Type B pancreatic cell (in vitro differentiated cells): ENCODE results near the gene TENM3. TPM values are rescaled to one million over a fixed set of nuclear protein-coding genes. Genes with fewer than 3 reads are reported as not detected.

Source experiments
- DNase-seq: peaks from one replicate; pipeline ENCODE4 v3.0.0; 2021; ENCODE audit warnings: mixed read lengths; ENCODE audit not compliant: unreplicated experiment; ENCODE audit errors: extremely low spot score
- H3K27ac Mint-ChIP-seq: 2 replicates; pipeline ENCODE4 v1.8.0; 2021; ENCODE audit warnings: mild to moderate bottlenecking, mixed read lengths
- H3K27me3 Mint-ChIP-seq: 2 replicates; pipeline ENCODE4 v1.8.0; 2021; ENCODE audit warnings: mixed read lengths
- H3K36me3 Mint-ChIP-seq: 2 replicates; pipeline ENCODE4 v1.8.0; 2021; ENCODE audit warnings: mixed read lengths
- H3K4me1 Mint-ChIP-seq: one replicate; pipeline ENCODE4 v1.8.0; 2021; ENCODE audit warnings: mixed read lengths; ENCODE audit not compliant: unreplicated experiment
- H3K4me3 Mint-ChIP-seq: 2 replicates; pipeline ENCODE4 v1.8.0; 2021; ENCODE audit warnings: mild to moderate bottlenecking, mixed read lengths
- H3K9me3 Mint-ChIP-seq: 2 replicates; pipeline ENCODE4 v1.8.0; 2021; ENCODE audit warnings: mixed read lengths
- total RNA-seq: library from RNA; stranded (reverse); gene quantifications from 2 replicates; pipeline ENCODE4 v1.2.1, GENCODE V29; 2021; ENCODE audit warnings: low replicate concordance
- TF ChIP-seq, protein P1 (sequence below): fragments of 200-600 bp; sonication (generic); conservative IDR thresholded peaks from 2 replicates; pipeline ENCODE4 v1.5.0; 2021; ENCODE audit warnings: antibody characterized with exemption, mild to moderate bottlenecking

Gene TENM3
- total RNA-seq, 1 donor from 2014 or later: 73.5 TPM

DNA sequence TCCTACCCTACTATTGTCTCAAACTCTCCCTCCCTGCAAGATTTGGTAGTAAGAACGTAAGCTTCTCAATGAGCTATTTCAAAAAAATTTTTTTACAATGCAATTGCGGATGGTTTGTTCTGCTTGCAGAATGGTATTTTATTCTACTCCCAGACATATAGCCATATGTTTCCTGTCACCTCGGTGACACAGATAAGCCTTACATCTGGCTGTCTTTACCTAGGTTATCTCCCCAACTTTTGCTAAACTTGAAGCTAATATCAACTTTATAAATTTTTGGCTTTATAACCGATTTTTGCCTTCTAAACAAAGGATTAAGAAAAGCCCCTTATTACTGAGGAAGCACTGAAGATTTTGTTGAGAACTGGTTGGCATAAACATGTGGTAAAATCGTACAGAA lies 331.5 kb downstream of the TENM3 start:
- Mint-ChIP-seq H3K27me3 (peaks cover 3% of the 10 kb centered on the region), H3K4me1 (peaks cover 17% of the 10 kb centered on the region), H3K27ac (no peak overlapping the region), H3K4me3 (no peak overlapping the region), H3K9me3 (peaks cover 4% of the 10 kb centered on the region), H3K36me3 (peaks cover 7% of the 10 kb centered on the region)
- TF ChIP-seq, protein P1, sequence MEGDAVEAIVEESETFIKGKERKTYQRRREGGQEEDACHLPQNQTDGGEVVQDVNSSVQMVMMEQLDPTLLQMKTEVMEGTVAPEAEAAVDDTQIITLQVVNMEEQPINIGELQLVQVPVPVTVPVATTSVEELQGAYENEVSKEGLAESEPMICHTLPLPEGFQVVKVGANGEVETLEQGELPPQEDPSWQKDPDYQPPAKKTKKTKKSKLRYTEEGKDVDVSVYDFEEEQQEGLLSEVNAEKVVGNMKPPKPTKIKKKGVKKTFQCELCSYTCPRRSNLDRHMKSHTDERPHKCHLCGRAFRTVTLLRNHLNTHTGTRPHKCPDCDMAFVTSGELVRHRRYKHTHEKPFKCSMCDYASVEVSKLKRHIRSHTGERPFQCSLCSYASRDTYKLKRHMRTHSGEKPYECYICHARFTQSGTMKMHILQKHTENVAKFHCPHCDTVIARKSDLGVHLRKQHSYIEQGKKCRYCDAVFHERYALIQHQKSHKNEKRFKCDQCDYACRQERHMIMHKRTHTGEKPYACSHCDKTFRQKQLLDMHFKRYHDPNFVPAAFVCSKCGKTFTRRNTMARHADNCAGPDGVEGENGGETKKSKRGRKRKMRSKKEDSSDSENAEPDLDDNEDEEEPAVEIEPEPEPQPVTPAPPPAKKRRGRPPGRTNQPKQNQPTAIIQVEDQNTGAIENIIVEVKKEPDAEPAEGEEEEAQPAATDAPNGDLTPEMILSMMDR: no peak
- DNase-seq: no peak

DNA sequence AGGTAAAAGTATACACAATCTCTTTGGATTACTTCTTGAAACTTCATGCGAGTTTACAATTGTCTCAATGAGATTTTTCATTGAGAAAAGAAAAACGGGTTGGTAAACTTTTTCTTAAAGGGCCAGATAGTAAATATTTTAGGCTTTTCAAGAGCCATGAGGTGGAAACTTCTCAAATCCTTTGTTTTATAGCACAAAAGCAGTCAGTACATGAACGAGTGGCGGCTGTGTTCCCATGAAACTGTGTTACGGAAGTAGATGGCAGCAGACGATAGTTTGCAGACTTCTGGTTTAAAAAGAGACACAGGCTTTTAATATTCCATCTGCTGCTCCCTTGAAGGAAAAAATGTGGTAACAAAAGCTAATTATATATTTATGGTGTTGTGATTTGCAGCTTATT lies 332.0 kb downstream of the TENM3 start:
- Mint-ChIP-seq H3K4me3 (no peak overlapping the region), H3K27me3 (peaks cover 3% of the 10 kb centered on the region), H3K27ac (no peak overlapping the region), H3K9me3 (peaks cover under 1% of the 10 kb centered on the region), H3K4me1 (peaks cover 17% of the 10 kb centered on the region), H3K36me3 (peaks cover 4% of the 10 kb centered on the region)
- DNase-seq: no peak
- TF ChIP-seq, protein P1: no peak

DNA sequence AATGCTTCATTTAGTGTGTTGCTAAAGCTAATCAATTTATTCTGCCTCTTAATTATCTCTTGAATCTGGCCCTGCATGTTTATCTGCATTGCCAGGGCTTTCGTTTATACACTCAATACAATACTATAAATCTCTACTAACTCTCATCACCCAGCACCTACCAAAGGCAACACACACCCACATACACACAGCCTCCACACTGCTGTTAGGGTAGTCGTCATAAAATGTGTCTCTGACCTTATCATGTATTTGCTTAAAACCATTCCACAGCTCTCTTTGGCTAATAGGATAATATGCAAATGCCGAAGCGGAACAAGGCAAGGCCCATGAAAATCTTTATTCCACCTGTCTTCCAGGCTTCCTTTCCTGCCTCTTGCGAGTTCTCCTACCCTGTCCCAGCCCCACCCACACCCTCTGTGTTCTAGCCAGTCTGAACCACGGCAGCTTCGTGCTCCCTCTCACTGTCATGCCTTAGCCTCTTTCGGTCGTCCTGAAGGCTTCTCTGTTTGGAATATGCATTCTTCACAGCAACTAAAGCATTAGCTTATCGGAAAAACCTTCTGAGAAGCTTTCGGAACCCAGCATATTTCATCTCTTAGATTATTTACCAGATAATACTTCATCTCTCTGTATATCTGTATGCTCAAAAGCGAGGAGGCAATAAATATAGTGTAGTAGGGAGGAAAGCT lies 333.5 kb downstream of the TENM3 start:
- peaks cover 17% of the 10 kb centered on the region for H3K4me1 Mint-ChIP-seq
- H3K27me3 Mint-ChIP-seq: peaks cover 3% of the 10 kb centered on the region
- no peak overlapping the region for H3K4me3 Mint-ChIP-seq
- DNase-seq: no peak
- H3K9me3 Mint-ChIP-seq: no peaks in the 10 kb centered on the region
- H3K27ac Mint-ChIP-seq: no peak overlapping the region
- TF ChIP-seq, protein P1: no peak
- H3K36me3 Mint-ChIP-seq: peaks cover 4% of the 10 kb centered on the region

DNA sequence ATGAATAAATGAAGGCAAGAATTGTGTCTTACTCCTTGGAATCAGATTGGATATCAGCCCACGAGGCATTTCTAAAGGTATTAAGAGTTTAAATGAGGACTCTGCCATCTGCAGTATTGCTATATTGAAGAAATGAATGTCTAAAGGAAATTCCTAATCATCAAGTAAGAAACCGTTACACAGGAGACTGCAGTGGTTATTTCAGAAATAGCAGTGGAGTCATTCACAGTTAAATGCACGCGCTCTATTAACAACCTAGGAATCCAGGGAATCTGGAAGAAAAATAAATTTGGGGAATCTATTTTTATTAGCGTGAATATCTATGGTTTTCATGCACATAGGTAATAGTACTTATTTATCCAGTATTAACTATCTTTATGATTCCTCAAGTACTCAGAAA lies 334.2 kb downstream of the TENM3 start:
- Mint-ChIP-seq H3K4me1 (peaks cover 23% of the 10 kb centered on the region), H3K4me3 (no peak overlapping the region), H3K9me3 (no peaks in the 10 kb centered on the region), H3K27me3 (peaks cover 3% of the 10 kb centered on the region), H3K27ac (no peak overlapping the region), H3K36me3 (peaks cover 4% of the 10 kb centered on the region)
- TF ChIP-seq, protein P1: no peak
- DNase-seq: no peak

DNA sequence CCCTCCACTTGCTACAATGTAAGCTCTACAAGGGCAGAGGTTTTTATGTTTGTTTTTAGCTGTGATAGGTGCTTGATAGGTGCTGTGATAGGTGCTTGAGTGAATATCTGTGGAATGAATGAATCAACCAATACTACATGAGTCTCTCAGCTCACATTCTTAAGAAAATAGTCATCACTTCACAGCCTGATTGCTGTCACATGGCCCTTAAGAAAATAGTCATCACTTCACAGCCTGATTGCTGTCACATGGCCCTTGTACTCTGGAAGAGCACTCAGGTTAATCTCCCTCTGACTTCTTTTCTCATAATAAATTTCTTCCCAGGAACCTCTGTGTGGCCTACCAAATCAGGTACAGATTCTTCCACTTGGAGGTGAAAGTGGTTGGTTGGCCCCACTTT lies 335.2 kb downstream of the TENM3 start:
- H3K36me3 Mint-ChIP-seq: no peaks in the 10 kb centered on the region
- TF ChIP-seq, protein P1: no peak
- no peaks in the 10 kb centered on the region for H3K9me3 Mint-ChIP-seq

DNA sequence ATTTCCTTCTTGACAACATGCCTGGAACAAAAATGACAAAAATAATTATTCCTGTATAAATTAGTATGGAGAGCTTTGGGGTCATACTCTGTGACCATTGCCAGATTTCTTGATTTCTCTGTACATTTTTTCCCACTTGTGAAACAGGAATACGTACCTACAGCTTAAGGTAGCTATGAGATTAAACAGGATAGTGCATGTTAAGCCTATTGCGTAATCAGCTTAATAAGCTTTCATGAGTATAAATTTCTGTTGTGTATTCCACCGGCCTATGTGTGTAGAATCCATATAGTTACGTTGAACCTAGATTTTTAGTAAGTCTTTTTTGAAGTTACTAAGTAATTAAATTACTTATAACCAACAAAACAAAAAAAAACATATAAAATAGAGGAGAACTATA lies 339.0 kb downstream of the TENM3 start:
- Mint-ChIP-seq H3K4me3 (no peak overlapping the region), H3K27me3 (no peaks in the 10 kb centered on the region), H3K36me3 (peaks cover 12% of the 10 kb centered on the region), H3K9me3 (peaks cover 4% of the 10 kb centered on the region), H3K4me1 (peaks cover 14% of the 10 kb centered on the region), H3K27ac (no peak overlapping the region)
- TF ChIP-seq, protein P1: no peak
- DNase-seq: no peak

More for the DNA sequence above, 335.2 kb downstream of the TENM3 start:
- no peak overlapping the region for H3K27ac Mint-ChIP-seq
- no peaks in the 10 kb centered on the region for H3K27me3 Mint-ChIP-seq
- no peak overlapping the region for H3K4me3 Mint-ChIP-seq
- peaks cover 18% of the 10 kb centered on the region for H3K4me1 Mint-ChIP-seq
- DNase-seq: no peak
